A673 (cell line): ENCODE results near the gene BMERB1.

Experiments used
- EZH2 ChIP-seq: fragments of 200-600 bp; sonication (generic); IDR thresholded peaks from 2 replicates; pipeline ENCODE4 v1.6.1; 2017; ENCODE audit warnings: borderline replicate concordance, low read depth, mild to moderate bottlenecking, mixed read lengths, antibody characterized with exemption, low read length; ENCODE audit not compliant: poor library complexity, severe bottlenecking
- TF ChIP-seq, protein P1 (sequence below): fragments of 300-800, 200-600 bp; sonication (generic); conservative IDR thresholded peaks from 2 replicates; pipeline ENCODE4 v1.5.1; 2017; ENCODE audit warnings: low read depth, mild to moderate bottlenecking, antibody characterized with exemption, low read length, moderate library complexity, mixed read lengths

DNA sequence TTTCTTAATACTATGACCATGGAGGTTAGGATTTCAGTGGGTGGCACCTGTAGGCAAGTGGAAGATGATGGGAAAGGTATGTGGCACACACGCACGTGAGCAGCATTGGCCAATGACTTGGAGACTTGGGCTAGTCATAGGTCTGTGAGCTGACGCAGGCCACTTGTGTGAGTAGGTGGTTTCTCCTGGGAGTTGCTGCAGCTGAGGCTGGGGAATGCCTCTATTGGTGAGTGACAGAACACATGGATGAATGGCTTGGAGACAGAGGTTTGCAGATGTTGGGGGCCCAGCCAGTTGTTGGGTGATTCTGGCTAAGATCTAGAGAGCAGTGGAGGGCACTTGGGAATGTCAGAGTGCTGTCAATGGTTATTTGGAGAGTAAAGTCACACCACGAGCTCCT lies 144.4 kb downstream of the BMERB1 start:
- TF ChIP-seq, protein P1, sequence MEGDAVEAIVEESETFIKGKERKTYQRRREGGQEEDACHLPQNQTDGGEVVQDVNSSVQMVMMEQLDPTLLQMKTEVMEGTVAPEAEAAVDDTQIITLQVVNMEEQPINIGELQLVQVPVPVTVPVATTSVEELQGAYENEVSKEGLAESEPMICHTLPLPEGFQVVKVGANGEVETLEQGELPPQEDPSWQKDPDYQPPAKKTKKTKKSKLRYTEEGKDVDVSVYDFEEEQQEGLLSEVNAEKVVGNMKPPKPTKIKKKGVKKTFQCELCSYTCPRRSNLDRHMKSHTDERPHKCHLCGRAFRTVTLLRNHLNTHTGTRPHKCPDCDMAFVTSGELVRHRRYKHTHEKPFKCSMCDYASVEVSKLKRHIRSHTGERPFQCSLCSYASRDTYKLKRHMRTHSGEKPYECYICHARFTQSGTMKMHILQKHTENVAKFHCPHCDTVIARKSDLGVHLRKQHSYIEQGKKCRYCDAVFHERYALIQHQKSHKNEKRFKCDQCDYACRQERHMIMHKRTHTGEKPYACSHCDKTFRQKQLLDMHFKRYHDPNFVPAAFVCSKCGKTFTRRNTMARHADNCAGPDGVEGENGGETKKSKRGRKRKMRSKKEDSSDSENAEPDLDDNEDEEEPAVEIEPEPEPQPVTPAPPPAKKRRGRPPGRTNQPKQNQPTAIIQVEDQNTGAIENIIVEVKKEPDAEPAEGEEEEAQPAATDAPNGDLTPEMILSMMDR = no peak
- no peak for TF ChIP-seq EZH2
